Measurements from ENCODE around the gene RNF123.

The RNF123 gene

GRCh38 chr3:49666592-49666991, 22.8 kb upstream of the RNF123 start:
- Histone ChIP-seq H3K27ac (ENCODE audit: low read depth, low read length) (no peak overlapping the region), H3K9me3 (ENCODE audit: control insufficient read depth in 5 of 5, low read length in 5 of 5) (no peaks in the 10 kb centered on the region), H3K4me1 (ENCODE audit: control insufficient read depth in 5 of 5, insufficient read depth in 5 of 5, low read length in 5 of 5) (peaks cover 0 to 17% (median 12%) of the 10 kb centered on the region in 5 donors), H3K36me3 (ENCODE audit: control insufficient read depth in 5 of 5, insufficient read depth in 5 of 5, low read length in 5 of 5) (no peaks in the 10 kb centered on the region), H3K9ac (ENCODE audit: low read length in 5 of 5) (peak overlapping the region in 1 of 5 donors; percentile 30), H3K27me3 (ENCODE audit: control insufficient read depth in 5 of 5, insufficient read depth in 4 of 5, low read length in 5 of 5) (peaks cover 3 to 18% (median 7%) of the 10 kb centered on the region in 5 donors), H3K4me3 (ENCODE audit: low read depth in 1 of 5, low read length in 5 of 5) (no peak overlapping the region)

GRCh38 chr3:49667701-49668413, 21.5 kb upstream of the RNF123 start:
- Histone ChIP-seq H3K27ac (ENCODE audit: low read depth, low read length) (no peak overlapping the region), H3K4me1 (ENCODE audit: control insufficient read depth in 5 of 5, insufficient read depth in 5 of 5, low read length in 5 of 5) (peaks cover 0 to 17% (median 12%) of the 10 kb centered on the region in 5 donors), H3K27me3 (ENCODE audit: control insufficient read depth in 5 of 5, insufficient read depth in 4 of 5, low read length in 5 of 5) (peaks cover 3 to 14% (median 4%) of the 10 kb centered on the region in 5 donors), H3K4me3 (ENCODE audit: low read depth in 1 of 5, low read length in 5 of 5) (no peak overlapping the region), H3K36me3 (ENCODE audit: control insufficient read depth in 5 of 5, insufficient read depth in 5 of 5, low read length in 5 of 5) (no peaks in the 10 kb centered on the region), H3K9ac (ENCODE audit: low read length in 5 of 5) (peak overlapping the region in 1 of 5 donors; percentile 22), H3K9me3 (ENCODE audit: control insufficient read depth in 5 of 5, low read length in 5 of 5) (no peaks in the 10 kb centered on the region)

- H3K4me3 ChIP-seq (ENCODE audit: low read depth in 1 of 5, low read length in 5 of 5) = no peak overlapping the region
- H3K9ac ChIP-seq (ENCODE audit: low read length in 5 of 5) = peak overlapping the region in 1 of 5 donors; percentile 22
- peaks cover 0 to 21% (median 16%) of the 10 kb centered on the region in 5 donors for H3K4me1 ChIP-seq (ENCODE audit: control insufficient read depth in 5 of 5, insufficient read depth in 5 of 5, low read length in 5 of 5)
- no peaks in the 10 kb centered on the region for H3K36me3 ChIP-seq (ENCODE audit: control insufficient read depth in 5 of 5, insufficient read depth in 5 of 5, low read length in 5 of 5)
- no peak overlapping the region for H3K27ac ChIP-seq (ENCODE audit: low read depth, low read length)
- peaks cover 0 to 3% (median 0%) of the 10 kb centered on the region in 5 donors for H3K9me3 ChIP-seq (ENCODE audit: control insufficient read depth in 5 of 5, low read length in 5 of 5)
- H3K27me3 ChIP-seq (ENCODE audit: control insufficient read depth in 5 of 5, insufficient read depth in 4 of 5, low read length in 5 of 5) = peaks cover 1 to 14% (median 4%) of the 10 kb centered on the region in 5 donors
Measured at GRCh38 chr3:49668414-49668797, 21.0 kb upstream of the RNF123 start.

- Histone ChIP-seq H3K4me1 (ENCODE audit: control insufficient read depth in 5 of 5, insufficient read depth in 5 of 5, low read length in 5 of 5) (peaks cover 0 to 24% (median 21%) of the 10 kb centered on the region in 5 donors), H3K4me3 (ENCODE audit: low read depth in 1 of 5, low read length in 5 of 5) (no peak overlapping the region), H3K27me3 (ENCODE audit: control insufficient read depth in 5 of 5, insufficient read depth in 4 of 5, low read length in 5 of 5) (peaks cover 0 to 14% (median 3%) of the 10 kb centered on the region in 5 donors), H3K9me3 (ENCODE audit: control insufficient read depth in 5 of 5, low read length in 5 of 5) (peaks cover 0 to 3% (median 0%) of the 10 kb centered on the region in 5 donors), H3K27ac (ENCODE audit: low read depth, low read length) (no peak overlapping the region), H3K9ac (ENCODE audit: low read length in 5 of 5) (peak overlapping the region in 1 of 5 donors; percentile 22), H3K36me3 (ENCODE audit: control insufficient read depth in 5 of 5, insufficient read depth in 5 of 5, low read length in 5 of 5) (no peaks in the 10 kb centered on the region)
Measured at GRCh38 chr3:49668861-49669260, 20.5 kb upstream of the RNF123 start.

- H3K27ac ChIP-seq (ENCODE audit: low read depth, low read length) = no peak overlapping the region
- H3K9ac ChIP-seq (ENCODE audit: low read length in 5 of 5) = no peak overlapping the region
- peaks cover 0 to 25% (median 23%) of the 10 kb centered on the region in 5 donors for H3K4me1 ChIP-seq (ENCODE audit: control insufficient read depth in 5 of 5, insufficient read depth in 5 of 5, low read length in 5 of 5)
- H3K9me3 ChIP-seq (ENCODE audit: control insufficient read depth in 5 of 5, low read length in 5 of 5) = peaks cover 0 to 3% (median 0%) of the 10 kb centered on the region in 5 donors
- peaks cover 0 to 14% (median 3%) of the 10 kb centered on the region in 5 donors for H3K27me3 ChIP-seq (ENCODE audit: control insufficient read depth in 5 of 5, insufficient read depth in 4 of 5, low read length in 5 of 5)
- no peaks in the 10 kb centered on the region for H3K36me3 ChIP-seq (ENCODE audit: control insufficient read depth in 5 of 5, insufficient read depth in 5 of 5, low read length in 5 of 5)
- H3K4me3 ChIP-seq (ENCODE audit: low read depth in 1 of 5, low read length in 5 of 5) = no peak overlapping the region
Measured at GRCh38 chr3:49669352-49669751, 20.0 kb upstream of the RNF123 start.

GRCh38 chr3:49670940-49671290, 18.4 kb upstream of the RNF123 start:
- Histone ChIP-seq H3K27me3 (ENCODE audit: control insufficient read depth in 5 of 5, insufficient read depth in 4 of 5, low read length in 5 of 5) (peaks cover 0 to 9% (median 0%) of the 10 kb centered on the region in 5 donors), H3K9ac (ENCODE audit: low read length in 5 of 5) (no peak overlapping the region), H3K27ac (ENCODE audit: low read depth, low read length) (no peak overlapping the region), H3K36me3 (ENCODE audit: control insufficient read depth in 5 of 5, insufficient read depth in 5 of 5, low read length in 5 of 5) (peaks cover 0 to 5% (median under 1%) of the 10 kb centered on the region in 5 donors), H3K4me1 (ENCODE audit: control insufficient read depth in 5 of 5, insufficient read depth in 5 of 5, low read length in 5 of 5) (peaks cover 0 to 35% (median 33%) of the 10 kb centered on the region in 5 donors), H3K4me3 (ENCODE audit: low read depth in 1 of 5, low read length in 5 of 5) (no peak overlapping the region), H3K9me3 (ENCODE audit: control insufficient read depth in 5 of 5, low read length in 5 of 5) (peaks cover 0 to 3% (median 0%) of the 10 kb centered on the region in 5 donors)

- H3K27ac ChIP-seq (ENCODE audit: low read depth, low read length) = no peak overlapping the region
Measured at GRCh38 chr3:49671291-49672288, 17.8 kb upstream of the RNF123 start.

GRCh38 chr3:49673121-49673714, 16.1 kb upstream of the RNF123 start:
- peak overlapping the region; percentile 78 for H3K27ac ChIP-seq (ENCODE audit: low read depth, low read length)

More at GRCh38 chr3:49671291-49672288, 17.8 kb upstream of the RNF123 start:
- no peak overlapping the region for H3K9ac ChIP-seq (ENCODE audit: low read length in 5 of 5)
- no peak overlapping the region for H3K4me3 ChIP-seq (ENCODE audit: low read depth in 1 of 5, low read length in 5 of 5)
- H3K9me3 ChIP-seq (ENCODE audit: control insufficient read depth in 5 of 5, low read length in 5 of 5) = peaks cover 0 to 3% (median 0%) of the 10 kb centered on the region in 5 donors
- H3K27me3 ChIP-seq (ENCODE audit: control insufficient read depth in 5 of 5, insufficient read depth in 4 of 5, low read length in 5 of 5) = peaks cover 0 to 8% (median 0%) of the 10 kb centered on the region in 5 donors
- peaks cover 0 to 11% (median 8%) of the 10 kb centered on the region in 5 donors for H3K36me3 ChIP-seq (ENCODE audit: control insufficient read depth in 5 of 5, insufficient read depth in 5 of 5, low read length in 5 of 5)
- H3K4me1 ChIP-seq (ENCODE audit: control insufficient read depth in 5 of 5, insufficient read depth in 5 of 5, low read length in 5 of 5) = peaks cover 0 to 35% (median 33%) of the 10 kb centered on the region in 5 donors

GRCh38 chr3:49673715-49674496, 15.5 kb upstream of the RNF123 start, which contains the start of gene APEH:
APEH (plus strand) TSS chr3:49674351; CDS start chr3:49674402, 51 bp downstream.
- H3K4me3 ChIP-seq (ENCODE audit: low read depth in 1 of 5, low read length in 5 of 5) = peak within 1 kb of the TSS; percentile 66 to 85 (median 82)
- peaks cover 0 to 28% (median 24%) of the 10 kb centered on the region in 5 donors for H3K4me1 ChIP-seq (ENCODE audit: control insufficient read depth in 5 of 5, insufficient read depth in 5 of 5, low read length in 5 of 5)
- H3K9me3 ChIP-seq (ENCODE audit: control insufficient read depth in 5 of 5, low read length in 5 of 5) = peaks cover 0 to 3% (median 0%) of the 10 kb centered on the region in 5 donors
- peak within 1 kb of the TSS in 4 of 5 donors; percentile 55 to 81 (median 63) for H3K9ac ChIP-seq (ENCODE audit: low read length in 5 of 5)
- peaks cover 0 to 34% (median 31%) of the 10 kb centered on the region in 5 donors for H3K36me3 ChIP-seq (ENCODE audit: control insufficient read depth in 5 of 5, insufficient read depth in 5 of 5, low read length in 5 of 5)
- H3K27ac ChIP-seq (ENCODE audit: low read depth, low read length) = peak within 1 kb of the TSS; percentile 78
- peaks cover 0 to 3% (median 0%) of the 10 kb centered on the region in 5 donors for H3K27me3 ChIP-seq (ENCODE audit: control insufficient read depth in 5 of 5, insufficient read depth in 4 of 5, low read length in 5 of 5)

More at GRCh38 chr3:49673121-49673714, 16.1 kb upstream of the RNF123 start:
- Histone ChIP-seq H3K4me3 (ENCODE audit: low read depth in 1 of 5, low read length in 5 of 5) (peak overlapping the region; percentile 54 to 85 (median 82)), H3K27me3 (ENCODE audit: control insufficient read depth in 5 of 5, insufficient read depth in 4 of 5, low read length in 5 of 5) (peaks cover 0 to 3% (median 0%) of the 10 kb centered on the region in 5 donors), H3K4me1 (ENCODE audit: control insufficient read depth in 5 of 5, insufficient read depth in 5 of 5, low read length in 5 of 5) (peaks cover 0 to 33% (median 29%) of the 10 kb centered on the region in 5 donors), H3K9me3 (ENCODE audit: control insufficient read depth in 5 of 5, low read length in 5 of 5) (peaks cover 0 to 3% (median 0%) of the 10 kb centered on the region in 5 donors), H3K36me3 (ENCODE audit: control insufficient read depth in 5 of 5, insufficient read depth in 5 of 5, low read length in 5 of 5) (peaks cover 0 to 28% (median 24%) of the 10 kb centered on the region in 5 donors), H3K9ac (ENCODE audit: low read length in 5 of 5) (peak overlapping the region in 4 of 5 donors; percentile 55 to 81 (median 63))
